T-helper 2 cell (primary cell): Measurements from ENCODE around the gene PRMT2.
"Not testable (repeated sequence)": the region's sequence is repeated elsewhere in the genome, so short reads cannot be mapped to it uniquely, and the experiment has no call there.

Experiments used
- DNase-seq, 5 experiments: peaks; one replicate each; pipeline versions ENCODE4 v3.0.0 to v3.0.0-alpha.2; 2012 to 2022

Gene PRMT2

DNA sequence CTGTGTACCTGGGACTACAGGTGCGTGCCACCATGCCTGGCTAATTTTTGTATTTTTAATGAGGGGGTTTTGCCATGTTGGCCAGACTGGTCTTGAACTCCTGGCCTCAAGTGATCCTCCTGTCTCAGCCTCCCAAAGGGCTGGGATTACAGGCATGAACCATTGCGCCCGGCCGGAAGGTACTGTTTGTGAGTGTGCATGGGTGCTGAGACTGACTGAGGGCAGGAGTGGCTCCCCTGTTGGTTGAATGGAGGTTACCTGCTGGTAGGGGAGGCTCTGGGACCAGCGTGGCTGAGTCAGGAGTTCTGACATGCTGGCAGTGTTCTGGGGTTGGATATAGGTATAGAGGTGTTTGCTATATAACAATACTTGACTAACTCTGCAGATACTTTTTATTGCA lies 10.4 kb downstream of the PRMT2 start:
- DNase-seq = no peak

DNA sequence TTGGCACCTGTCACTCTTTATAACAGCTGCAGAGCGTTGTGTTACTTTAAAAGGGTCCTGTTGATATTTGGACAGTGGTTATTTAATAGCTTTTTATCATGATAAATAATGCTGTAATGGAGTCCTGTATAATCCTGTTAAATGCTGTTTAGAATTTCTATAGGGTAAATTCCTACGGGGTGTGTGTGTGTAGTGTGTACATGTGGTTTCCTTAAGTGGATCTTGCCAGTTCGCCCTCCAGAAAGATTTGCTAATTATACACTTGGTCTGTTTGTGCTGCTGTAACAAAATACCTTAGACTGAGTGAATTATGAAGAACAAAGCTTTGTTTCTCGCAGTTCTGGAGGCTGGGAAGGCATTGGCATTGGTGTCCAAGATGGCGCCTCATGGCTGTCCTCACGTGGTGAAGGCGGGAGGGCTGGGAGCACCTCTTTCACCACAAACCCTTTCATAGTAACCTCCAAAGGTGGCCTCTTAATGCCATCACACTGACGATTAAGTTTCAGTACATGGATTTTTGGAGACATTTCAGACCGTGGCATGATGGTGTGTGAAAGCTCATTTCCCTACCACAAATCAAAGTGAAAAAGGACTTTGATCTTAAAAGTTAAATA lies 11.2 kb downstream of the PRMT2 start:
- no peak for DNase-seq

DNA sequence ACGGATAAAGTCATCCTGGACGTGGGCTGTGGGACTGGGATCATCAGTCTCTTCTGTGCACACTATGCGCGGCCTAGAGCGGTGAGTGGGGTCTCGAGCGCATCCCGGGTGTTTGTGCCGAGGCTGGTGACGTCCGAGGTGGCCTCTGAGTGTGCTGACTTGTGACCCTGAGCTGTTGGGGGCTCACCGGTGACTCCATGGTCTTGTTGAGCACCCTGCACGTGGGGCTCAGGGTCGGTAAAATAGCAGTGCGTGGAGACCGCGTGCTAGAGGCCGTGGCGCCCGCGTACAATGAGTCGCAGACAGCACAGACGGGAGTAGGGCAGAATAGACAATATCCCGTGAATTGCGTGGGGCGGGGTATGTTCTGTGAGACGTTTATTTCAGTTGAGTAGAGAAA lies 13.1 kb downstream of the PRMT2 start:
- no peak for DNase-seq

DNA sequence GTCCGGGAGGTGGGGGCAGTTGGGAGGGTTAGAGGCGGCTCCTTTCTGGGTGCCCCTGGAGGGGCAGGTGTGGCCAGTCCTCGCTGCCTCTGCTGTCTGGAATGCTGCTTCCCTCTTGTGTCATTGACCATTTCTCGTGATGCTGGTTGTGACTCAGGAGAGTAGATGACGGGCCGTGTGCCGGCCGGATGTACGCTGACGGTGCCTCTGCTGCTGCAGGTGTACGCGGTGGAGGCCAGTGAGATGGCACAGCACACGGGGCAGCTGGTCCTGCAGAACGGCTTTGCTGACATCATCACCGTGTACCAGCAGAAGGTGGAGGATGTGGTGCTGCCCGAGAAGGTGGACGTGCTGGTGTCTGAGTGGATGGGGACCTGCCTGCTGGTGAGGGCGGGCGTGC lies 13.9 kb downstream of the PRMT2 start:
- no peak for DNase-seq

DNA sequence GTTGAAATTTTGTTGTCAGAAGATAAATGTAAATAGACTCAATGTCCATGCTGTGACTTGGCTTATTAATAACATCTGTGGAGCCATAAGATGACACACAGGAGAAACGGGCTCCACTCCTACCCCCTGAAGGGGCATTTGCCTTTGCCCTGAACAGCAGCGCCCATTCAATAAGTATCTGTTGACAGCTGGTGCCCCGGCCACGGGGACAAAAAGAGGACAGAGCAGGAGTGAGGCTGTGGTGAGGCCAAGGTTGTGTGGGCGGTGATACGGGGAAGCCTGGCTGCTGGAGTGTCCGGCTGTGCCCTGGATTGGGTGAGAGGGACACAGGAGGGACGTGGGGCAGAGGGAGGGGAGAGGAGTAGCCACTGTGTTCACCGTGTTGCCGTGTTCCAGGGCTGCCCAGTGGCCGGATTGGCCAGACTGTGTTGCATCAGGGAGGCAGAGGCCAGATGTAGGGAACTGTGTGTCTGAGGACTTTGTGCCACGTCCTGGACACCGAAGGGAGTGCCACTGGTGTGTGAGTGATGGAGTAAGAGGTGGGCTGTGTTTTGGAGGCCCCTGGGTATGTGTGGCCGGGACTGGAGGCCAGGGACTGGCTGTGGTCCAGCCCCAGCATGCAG lies 15.1 kb downstream of the PRMT2 start:
- DNase-seq = no peak

DNA sequence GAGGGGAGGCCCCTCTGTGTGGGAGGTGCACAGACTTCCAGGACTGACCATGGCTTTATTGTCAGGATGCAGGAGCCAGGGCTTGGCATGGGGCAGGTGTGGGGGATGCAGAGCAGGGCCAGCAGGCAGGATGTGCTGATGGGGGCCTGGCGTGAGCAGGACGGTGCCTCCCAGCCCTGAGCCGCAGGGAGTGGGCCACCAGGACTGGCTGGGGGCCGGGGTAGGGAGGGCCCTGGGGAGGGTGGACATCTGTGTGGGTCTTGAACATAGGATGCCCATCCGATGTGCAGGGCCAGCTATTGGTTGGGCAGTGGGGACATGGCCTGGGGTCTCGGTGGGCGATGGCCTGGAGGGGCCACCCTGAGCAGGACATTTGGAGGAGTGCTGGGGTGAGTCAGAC lies 15.6 kb downstream of the PRMT2 start:
- no peak for DNase-seq

DNA sequence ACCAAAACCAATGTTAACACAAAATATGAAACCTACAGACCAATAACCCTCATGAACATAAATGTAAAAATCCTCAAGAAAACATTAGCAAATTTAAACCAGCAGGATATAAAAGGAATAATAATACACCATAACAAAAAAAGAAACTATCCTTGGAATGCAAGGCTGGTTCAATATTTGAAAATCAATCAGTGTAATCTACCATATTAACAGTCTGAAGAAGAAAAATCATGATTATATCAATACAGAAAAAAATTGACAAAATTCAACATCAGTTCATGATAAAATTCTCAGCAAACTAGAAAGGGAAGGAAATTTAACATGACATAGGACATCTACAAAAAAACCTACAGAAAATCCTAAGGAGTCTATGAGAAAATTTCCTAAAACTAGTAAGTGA lies 19.8 kb downstream of the PRMT2 start:
- DNase-seq = no peak

DNA sequence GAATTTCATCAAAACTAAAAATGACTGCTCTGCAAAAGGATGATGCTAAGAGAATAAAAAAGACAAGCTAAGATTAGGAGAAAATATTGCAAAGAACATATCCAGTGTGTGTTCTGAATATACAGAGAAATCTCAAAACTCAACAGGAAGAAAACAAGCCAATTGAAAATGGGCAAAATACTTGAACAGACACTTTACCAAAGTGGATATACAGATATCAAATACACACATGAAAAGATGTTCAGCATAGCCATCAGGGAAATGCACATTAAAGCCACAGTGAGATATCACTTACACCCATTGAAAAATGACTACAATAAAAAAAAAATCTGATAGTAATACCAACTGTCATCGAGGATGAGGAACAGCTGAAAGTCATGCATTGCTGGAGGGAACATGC lies 21.3 kb downstream of the PRMT2 start:
- no peak for DNase-seq

DNA sequence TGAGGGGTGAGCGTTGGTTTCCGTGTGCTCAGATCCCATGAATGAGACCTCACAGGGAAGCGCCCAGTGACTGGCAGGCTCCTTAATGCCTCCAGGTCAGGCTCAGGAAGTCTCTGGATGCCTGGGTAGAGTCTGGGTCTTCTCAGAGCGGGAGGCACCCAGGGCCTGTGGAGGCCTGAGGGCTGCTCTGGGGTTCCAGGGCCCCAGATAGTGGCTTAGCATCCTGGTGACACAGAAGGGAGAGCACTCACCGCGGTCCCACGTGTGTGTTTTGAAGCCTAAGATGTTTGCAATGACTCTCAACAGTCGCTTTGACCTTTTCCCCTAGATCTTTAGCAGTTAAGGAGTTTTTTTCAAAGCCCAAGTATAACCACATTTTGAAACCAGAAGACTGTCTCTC lies 25.0 kb downstream of the PRMT2 start:
- DNase-seq = peak in 1 of 5 experiments; percentile 35

DNA sequence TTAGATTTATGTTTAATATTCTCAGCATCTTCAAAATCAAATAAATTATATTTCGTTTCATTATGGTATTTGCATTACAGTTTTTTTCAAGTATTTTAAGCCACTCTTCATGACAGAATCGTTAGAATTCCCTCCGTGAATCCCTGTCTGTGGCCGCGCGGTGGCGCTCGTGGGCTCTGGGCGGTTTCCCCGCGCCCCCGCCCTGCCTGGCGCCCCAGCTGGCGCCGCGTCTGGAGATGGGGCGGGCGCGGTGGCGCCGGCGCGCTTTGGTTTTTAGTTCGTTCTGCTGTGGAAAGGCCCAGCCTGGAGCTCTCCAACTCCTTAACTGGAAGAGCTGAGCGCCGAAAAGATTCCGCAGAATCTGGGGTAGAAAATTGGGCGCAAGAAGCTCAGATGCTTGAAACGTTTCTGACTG lies 25.7 kb downstream of the PRMT2 start:
- DNase-seq = peak in 3 of 5 experiments; percentile 14 to 53 (median 32)

DNA sequence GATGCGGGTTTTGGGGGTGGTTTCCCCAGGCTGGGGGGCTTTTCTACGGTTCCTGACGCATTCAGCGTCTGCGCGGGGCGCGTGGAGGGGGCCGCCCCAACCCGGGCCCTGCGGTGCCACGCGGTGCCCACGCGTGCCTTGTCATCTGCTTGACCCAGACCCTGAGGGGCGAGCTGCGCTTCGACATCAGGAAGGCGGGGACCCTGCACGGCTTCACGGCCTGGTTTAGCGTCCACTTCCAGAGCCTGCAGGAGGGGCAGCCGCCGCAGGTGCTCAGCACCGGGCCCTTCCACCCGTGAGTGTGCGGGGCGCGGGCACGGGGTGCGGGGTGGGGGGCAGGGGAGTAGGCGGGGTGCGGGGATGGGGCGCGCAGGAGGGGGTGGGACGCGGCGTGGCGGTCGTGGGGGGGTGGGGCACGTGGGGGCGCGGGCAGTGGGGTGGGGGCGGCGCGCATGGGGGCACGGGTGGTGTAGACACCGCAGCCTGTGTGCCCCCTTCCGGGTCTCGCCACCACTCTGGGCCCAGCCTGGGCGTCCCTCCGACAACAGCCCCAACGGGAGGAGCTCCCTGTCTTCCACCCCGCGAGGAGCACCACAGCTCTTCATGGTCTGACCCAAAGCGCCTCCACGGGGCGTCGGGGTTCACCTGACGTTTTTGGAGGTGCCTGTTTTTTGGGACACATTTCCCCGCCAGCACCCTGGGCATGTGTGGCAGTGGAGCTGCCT lies 26.3 kb downstream of the PRMT2 start:
- no peak for DNase-seq

DNA sequence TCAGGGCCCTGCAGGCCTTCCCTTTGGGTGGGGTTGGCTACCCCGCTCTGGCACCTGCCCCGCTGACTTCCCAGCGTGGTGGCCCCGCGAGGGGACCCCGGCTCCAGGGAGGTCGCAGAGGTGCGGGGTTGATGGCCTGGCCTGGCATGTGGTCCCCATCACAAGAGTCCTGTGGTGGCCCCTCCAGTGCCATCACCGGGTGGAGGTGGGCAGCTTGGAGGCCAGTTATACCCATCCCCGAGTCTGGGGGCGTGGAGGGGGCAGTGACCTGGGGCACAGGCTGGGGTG lies 26.8 kb downstream of the PRMT2 start:
- DNase-seq = no peak

DNA sequence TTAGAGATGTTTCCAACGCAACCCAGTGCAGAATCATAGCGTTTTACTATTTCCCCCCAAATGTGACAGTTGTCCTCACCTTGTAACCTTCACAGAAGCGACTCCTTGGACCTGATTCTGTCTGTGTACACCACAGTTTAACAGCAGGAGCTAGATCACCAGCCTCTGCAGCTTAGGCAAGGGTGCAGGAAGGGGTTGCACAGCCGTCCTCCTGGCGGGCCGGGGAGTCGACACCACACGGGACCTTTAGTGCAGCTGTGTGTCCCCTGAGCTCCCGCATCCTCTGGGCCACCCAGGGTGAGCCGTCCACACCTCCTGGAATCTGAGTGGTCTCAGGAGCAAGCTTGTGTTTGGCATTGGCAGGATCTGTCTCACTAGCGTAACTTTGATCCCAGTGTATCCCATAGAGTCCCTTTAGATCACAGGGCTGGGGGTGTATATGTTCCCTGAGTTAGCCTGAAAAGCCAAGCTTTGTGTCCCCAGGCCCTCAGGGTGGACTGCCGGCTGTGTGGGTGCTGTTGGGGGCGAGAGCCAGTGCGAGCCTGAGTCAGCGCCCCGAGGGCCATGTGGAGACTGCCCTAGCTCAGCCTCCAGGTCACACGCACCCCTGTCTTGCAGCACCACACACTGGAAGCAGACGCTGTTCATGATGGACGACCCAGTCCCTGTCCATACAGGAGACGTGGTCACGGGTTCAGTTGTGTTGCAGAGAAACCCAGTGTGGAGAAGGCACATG lies 27.5 kb downstream of the PRMT2 start:
- no peak for DNase-seq

DNA sequence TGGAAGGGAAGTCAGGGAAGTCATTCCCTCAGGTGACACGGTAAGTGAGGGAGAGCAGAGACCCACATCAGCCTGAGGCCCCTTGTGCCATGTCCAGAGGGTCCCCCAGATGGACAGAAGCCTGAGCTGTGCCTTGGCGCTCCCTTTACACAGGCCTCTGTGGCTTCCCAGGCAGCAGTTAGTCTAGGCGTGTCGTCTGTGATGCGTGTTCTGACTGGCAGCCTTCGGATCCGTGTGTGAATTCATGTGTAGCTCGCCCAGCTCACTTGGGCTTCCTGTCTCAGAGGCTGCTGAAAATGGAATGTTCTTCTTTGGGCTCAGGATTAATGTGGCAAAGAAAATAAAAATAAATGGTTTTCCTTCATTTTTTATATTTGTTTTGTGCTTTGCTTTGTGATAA lies 28.3 kb downstream of the PRMT2 start:
- DNase-seq = no peak

DNA sequence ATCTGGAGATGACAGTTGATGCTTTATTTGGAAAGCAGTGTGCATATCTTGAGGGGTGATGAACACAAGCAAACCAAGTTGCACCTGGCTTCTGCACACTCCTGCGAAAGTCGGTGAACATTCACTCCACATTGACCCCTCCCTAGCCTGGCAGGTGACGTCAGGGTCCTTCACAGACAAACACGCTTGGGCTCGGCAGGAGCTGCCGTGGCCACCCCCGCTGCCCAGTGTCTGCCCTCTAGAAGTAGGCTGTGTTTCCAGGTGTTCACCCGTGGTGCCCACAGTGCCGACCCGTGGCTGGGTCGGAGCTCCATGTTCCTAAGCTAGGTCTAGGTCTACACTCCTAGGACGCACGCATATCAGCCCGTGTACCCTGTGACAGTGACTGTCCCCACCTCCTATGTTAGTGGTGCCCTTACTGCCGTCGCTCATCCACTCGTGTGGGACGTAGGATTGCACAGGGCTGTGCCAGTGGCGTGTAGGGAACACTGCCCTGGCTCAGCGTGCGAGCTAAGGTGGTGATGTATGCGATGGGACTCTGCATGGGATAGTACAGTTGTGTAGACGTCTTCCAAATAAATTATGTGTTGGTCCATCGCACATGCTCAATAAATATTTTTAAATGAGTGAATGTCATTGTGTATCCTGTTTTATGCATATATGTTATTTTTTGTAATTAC lies 29.0 kb downstream of the PRMT2 start:
- no peak for DNase-seq

DNA sequence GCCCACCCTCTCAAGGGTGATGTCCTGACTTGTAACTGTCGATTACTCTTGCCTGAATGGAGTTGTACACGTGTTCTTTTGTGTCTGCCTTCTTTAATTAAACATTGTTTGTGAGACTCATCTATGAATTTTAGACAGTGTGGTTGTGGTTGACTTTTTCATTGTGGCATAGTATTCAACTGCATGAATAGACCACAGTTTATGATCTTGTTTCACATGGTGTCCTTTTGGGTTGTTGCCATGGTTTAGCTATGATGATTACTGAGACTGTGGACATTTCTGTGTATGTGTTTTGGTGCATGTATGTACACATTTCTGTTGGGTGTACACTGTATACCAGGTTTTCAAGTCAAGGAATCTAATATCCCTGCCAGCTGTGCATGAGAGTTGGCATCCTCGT lies 30.1 kb downstream of the PRMT2 start:
- peak in 1 of 5 experiments; percentile 59 for DNase-seq

DNA sequence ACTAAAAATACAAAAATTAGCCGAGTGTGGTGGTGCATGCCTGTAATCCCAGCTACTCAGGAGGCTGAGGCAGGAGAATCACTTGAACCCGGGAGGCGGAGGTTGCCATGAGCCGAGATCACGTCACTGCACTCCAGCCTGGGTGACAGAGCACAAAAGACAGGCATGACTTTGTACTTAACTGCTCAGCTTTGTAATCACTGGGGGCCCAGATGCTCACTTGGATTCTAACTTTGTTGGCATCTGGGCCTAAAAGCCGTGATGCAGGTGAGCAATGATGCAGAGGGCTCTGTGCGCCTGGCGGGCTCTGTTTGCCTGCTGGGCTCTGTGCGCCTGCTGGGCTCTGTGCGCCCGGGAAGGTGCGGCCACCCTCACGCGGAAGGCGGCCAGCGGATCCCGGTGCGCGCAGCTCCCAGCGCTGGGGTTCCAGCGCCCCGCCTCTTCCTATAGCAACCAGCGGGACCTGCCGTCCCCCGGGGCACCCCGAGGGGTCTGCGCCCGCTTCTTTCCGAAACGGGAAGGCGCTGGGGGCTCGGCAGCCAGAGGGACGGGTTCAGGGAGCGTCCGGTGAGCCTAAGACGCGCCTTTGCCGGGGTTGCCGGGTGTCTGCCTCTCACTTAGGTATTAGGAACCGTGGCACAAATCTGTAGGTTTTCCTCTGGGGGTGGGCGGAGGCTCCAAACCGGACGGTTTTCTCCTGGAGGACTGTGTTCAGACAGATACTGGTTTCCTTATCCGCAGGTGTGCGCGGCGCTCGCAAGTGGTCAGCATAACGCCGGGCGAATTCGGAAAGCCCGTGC lies 31.7 kb downstream of the PRMT2 start:
- peak in 1 of 5 experiments; percentile 29 for DNase-seq

DNA sequence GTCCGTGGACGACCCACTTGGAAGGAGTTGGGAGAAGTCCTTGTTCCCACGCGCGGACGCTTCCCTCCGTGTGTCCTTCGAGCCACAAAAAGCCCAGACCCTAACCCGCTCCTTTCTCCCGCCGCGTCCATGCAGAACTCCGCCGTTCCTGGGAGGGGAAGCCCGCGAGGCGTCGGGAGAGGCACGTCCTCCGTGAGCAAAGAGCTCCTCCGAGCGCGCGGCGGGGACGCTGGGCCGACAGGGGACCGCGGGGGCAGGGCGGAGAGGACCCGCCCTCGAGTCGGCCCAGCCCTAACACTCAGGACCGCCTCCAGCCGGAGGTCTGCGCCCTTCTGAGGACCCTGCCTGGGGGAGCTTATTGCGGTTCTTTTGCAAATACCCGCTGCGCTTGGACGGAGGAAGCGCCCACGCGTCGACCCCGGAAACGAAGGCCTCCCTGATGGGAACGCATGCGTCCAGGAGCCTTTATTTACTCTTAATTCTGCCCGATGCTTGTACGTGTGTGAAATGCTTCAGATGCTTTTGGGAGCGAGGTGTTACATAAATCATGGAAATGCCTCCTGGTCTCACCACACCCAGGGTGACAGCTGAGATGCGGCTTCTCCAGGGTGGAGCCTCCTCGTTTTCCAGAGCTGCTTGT lies 32.4 kb downstream of the PRMT2 start:
- peak in 1 of 5 experiments; percentile 32 for DNase-seq

DNA sequence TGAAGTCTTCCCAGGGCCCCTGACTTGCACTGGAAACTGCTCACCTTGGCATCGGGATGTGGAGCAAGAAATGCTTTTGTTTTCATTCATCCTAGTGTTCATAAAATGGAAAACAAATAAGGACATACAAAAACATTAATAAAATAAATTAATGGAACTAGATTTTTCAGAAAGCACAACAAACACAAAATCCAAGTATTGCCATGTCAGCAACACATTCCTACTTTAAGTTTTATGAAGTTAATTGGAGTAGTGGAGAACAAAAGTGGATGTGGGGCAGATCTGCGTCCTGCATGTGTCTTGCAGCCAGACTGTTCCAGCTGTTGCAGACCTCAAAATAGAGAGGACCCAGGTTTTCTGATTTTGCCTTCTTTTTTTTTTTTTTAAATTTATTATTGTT lies 32.9 kb downstream of the PRMT2 start:
- no peak for DNase-seq

DNA sequence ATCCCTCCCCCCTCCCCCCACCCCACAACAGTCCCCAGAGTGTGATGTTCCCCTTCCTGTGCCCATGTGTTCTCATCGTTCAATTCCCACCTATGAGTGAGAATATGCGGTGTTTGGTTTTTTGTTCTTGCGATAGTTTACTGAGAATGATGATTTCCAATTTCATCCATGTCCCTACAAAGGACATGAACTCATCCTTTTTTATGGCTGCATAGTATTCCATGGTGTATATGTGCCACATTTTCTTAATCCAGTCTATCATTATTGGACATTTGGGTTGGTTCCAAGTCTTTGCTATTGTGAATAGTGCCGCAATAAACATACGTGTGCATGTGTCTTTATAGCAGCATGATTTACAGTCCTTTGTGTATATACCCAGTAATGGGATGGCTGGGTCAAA lies 33.4 kb downstream of the PRMT2 start:
- not testable (repeated sequence) for DNase-seq

DNA sequence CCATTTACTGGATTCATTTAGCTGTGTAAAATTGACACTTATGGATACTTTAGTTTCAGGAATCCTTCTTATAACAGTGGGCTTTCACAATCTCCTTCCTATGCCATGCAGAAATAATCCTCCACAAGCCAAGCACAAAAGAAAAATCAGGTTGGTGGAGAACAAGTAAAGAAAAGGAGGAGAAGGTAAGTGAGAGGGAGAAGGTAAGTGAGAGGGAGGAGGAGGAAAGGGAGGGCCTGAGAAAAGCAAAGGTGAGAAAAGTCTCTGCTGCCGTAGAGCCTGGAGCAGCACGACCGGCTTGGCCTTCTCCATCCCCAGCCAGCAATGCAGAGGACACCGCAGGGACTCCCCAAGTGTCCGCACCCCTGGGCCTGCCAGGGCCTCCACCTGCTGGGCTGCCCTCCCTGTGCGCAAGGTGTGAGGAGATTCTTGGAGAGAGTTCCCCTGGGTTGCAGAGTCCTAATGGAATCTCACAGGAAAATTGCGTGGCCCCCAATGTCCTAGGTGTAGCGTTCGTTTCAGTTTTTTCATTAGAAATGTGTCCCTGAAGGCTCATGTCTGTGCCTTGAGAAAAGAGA lies 39.0 kb downstream of the PRMT2 start:
- DNase-seq = no peak
